Stimulated activated memory B cell treated with anti-CD40 and anti-IgM and Interleukin-4, amounts not matched to agents 10 μg/mL and 1 μg/mL and 100 μg/mL, for 72 hours (primary cell): ENCODE results near the gene TBC1D22B.

ENCODE experiments used
- ATAC-seq: fragments of 150-1000 bp; cut with Tn5 transposase; 2 replicates; pipeline ENCODE4 v1.10.0; 2021
- H3K27ac Mint-ChIP-seq: one replicate; pipeline ENCODE4 v1.8.0; 2022; ENCODE audit warnings: mild to moderate bottlenecking, mixed read lengths
- H3K27me3 Mint-ChIP-seq: one replicate; pipeline ENCODE4 v1.8.0; 2022; ENCODE audit warnings: mixed read lengths
- H3K36me3 Mint-ChIP-seq: one replicate; pipeline ENCODE4 v1.8.0; 2022; ENCODE audit warnings: mixed read lengths
- H3K4me1 Mint-ChIP-seq: one replicate; pipeline ENCODE4 v1.8.0; 2022; ENCODE audit warnings: mixed read lengths
- H3K4me3 Mint-ChIP-seq: one replicate; pipeline ENCODE4 v1.8.0; 2022; ENCODE audit warnings: mild to moderate bottlenecking, moderate library complexity, mixed read lengths
- H3K9me3 Mint-ChIP-seq: one replicate; pipeline ENCODE4 v1.8.0; 2022; ENCODE audit warnings: mixed read lengths

Gene TBC1D22B

GRCh38 chr6:37232430-37233017 is 25.0 kb upstream of the TBC1D22B start:
- Mint-ChIP-seq H3K27ac (no peak overlapping the region), H3K36me3 (no peaks in the 10 kb centered on the region), H3K4me1 (no peaks in the 10 kb centered on the region), H3K9me3 (no peaks in the 10 kb centered on the region), H3K27me3 (no peaks in the 10 kb centered on the region), H3K4me3 (no peak overlapping the region)
- no peak for ATAC-seq

- H3K4me3 Mint-ChIP-seq = no peak overlapping the region
- H3K9me3 Mint-ChIP-seq = no peaks in the 10 kb centered on the region
- H3K36me3 Mint-ChIP-seq = no peaks in the 10 kb centered on the region
- no peaks in the 10 kb centered on the region for H3K27me3 Mint-ChIP-seq
- no peak for ATAC-seq
- H3K4me1 Mint-ChIP-seq = peaks cover 4% of the 10 kb centered on the region
- no peak overlapping the region for H3K27ac Mint-ChIP-seq
These were observed 24.0 kb upstream of the TBC1D22B start for GRCh38 chr6:37233541-37233940.

GRCh38 chr6:37236921-37237320 is 20.7 kb upstream of the TBC1D22B start:
- Mint-ChIP-seq H3K27ac (no peak overlapping the region), H3K4me3 (no peak overlapping the region), H3K9me3 (no peaks in the 10 kb centered on the region)

GRCh38 chr6:37237789-37238188 is 19.8 kb upstream of the TBC1D22B start:
- no peaks in the 10 kb centered on the region for H3K36me3 Mint-ChIP-seq
- peaks cover 16% of the 10 kb centered on the region for H3K4me1 Mint-ChIP-seq
- H3K27me3 Mint-ChIP-seq = no peaks in the 10 kb centered on the region
- no peak for ATAC-seq
- H3K9me3 Mint-ChIP-seq = no peaks in the 10 kb centered on the region
- no peak overlapping the region for H3K4me3 Mint-ChIP-seq
- no peak overlapping the region for H3K27ac Mint-ChIP-seq

More at GRCh38 chr6:37236921-37237320, 20.7 kb upstream of the TBC1D22B start:
- Mint-ChIP-seq H3K27me3 (no peaks in the 10 kb centered on the region), H3K4me1 (peaks cover 16% of the 10 kb centered on the region), H3K36me3 (no peaks in the 10 kb centered on the region)
- no peak for ATAC-seq

- H3K27ac Mint-ChIP-seq = no peak overlapping the region
- peaks cover 16% of the 10 kb centered on the region for H3K4me1 Mint-ChIP-seq
- H3K36me3 Mint-ChIP-seq = no peaks in the 10 kb centered on the region
- no peak overlapping the region for H3K4me3 Mint-ChIP-seq
- ATAC-seq = no peak
- H3K27me3 Mint-ChIP-seq = peaks cover 3% of the 10 kb centered on the region
- H3K9me3 Mint-ChIP-seq = no peaks in the 10 kb centered on the region
These were observed 19.2 kb upstream of the TBC1D22B start for GRCh38 chr6:37238381-37238780.

- no peak overlapping the region for H3K4me3 Mint-ChIP-seq
- no peaks in the 10 kb centered on the region for H3K9me3 Mint-ChIP-seq
- H3K27ac Mint-ChIP-seq = peak overlapping the region; percentile 64
- peaks cover 16% of the 10 kb centered on the region for H3K4me1 Mint-ChIP-seq
- peaks cover 8% of the 10 kb centered on the region for H3K27me3 Mint-ChIP-seq
- no peak for ATAC-seq
- H3K36me3 Mint-ChIP-seq = no peaks in the 10 kb centered on the region
These were observed 18.0 kb upstream of the TBC1D22B start for GRCh38 chr6:37239526-37239925.

DNA sequence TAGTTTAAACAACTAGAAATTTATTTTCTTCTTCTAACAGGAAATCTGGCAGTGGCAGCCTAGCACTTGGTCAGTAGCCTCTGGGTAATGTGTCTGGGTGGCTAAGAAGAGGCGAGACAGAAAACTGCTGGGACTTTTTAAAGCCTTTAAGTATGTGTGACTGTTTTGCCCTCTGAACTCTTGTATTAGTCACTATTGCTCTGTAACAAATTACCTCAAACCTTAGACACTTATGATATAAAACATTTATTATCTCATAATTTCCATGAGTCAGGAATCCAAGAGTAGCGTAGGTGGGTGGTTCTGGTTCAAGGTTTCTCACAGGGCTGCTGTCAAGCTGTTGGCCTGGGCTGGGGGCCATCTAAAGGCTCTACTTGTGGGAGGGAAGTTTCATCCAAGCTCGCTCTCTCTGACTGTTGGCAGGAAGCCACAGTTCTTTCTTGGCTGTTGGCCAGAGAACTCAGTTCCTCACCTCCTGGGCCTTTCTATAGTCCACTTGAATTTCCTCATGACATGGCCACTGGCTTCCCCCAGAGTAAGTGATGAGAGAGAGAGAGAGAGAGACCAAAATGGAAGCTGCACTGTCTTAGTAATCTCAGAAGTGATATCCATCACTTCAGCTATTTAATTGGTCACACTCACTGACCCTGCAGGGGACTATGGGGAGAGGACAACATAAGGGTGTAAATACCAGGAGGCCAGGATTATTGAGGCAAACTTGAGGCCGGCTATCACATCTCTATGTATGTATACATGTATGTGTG is 17.4 kb upstream of the TBC1D22B start:
- H3K4me1 Mint-ChIP-seq = peaks cover 16% of the 10 kb centered on the region

DNA sequence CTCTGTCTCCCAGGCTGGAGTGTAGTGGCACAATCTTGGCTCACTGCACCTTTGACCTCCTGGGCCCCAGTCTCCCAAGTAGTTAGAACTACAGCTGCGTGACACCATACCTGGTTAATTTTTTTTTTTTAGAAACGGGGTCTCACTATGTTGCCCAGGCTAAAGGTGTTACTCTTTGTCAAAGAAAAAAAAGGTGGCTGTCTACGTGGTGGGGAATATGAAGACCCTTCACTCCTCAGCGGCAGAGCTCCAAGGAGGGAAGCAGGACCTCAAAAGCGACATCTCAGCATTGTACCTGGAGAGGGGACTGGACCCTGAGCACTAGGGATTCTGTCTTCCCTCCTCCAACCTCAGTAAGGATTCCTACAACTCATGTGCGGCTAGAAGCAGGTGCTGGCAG is 16.4 kb upstream of the TBC1D22B start:
- ATAC-seq = no peak
- no peaks in the 10 kb centered on the region for H3K36me3 Mint-ChIP-seq
- no peak overlapping the region for H3K27ac Mint-ChIP-seq
- H3K9me3 Mint-ChIP-seq = no peaks in the 10 kb centered on the region
- peaks cover 16% of the 10 kb centered on the region for H3K4me1 Mint-ChIP-seq
- H3K4me3 Mint-ChIP-seq = no peak overlapping the region
- peaks cover 21% of the 10 kb centered on the region for H3K27me3 Mint-ChIP-seq

More for the DNA sequence above, 17.4 kb upstream of the TBC1D22B start:
- Mint-ChIP-seq H3K27me3 (peaks cover 11% of the 10 kb centered on the region), H3K9me3 (no peaks in the 10 kb centered on the region), H3K27ac (peak overlapping the region; percentile 64), H3K36me3 (no peaks in the 10 kb centered on the region), H3K4me3 (no peak overlapping the region)
- ATAC-seq = peak; percentile 90

DNA sequence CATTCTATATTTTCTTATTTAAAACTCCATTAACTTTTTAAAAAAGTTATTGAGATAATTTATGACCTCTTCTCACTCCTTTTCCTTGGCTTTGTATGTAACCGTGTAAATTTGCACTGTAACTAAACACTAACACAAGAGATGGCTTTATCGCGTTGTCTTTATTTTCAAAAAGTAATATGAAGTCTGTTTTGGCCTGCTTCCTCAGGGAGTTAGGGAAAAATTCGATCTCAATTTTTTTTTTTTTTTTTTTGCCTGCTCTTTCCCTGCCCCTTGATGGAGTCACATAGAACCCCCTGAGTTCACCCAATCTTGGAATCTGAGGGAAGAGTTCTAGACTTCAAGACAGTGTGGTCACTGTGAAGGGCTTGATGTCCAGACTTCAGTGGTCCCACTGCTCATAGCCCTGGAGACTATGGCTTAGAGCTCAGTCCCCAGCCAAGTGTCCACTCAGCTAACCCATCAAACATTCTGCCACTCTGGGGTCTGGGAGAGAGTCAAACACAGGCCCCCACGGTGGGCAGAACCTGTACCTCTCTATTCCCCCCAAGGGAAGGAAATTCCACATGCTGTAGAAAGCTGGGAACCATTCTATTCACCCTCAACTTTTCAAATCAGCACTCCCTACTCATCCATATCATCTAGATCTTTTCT is 15.7 kb upstream of the TBC1D22B start:
- no peak overlapping the region for H3K27ac Mint-ChIP-seq
- peaks cover 16% of the 10 kb centered on the region for H3K4me1 Mint-ChIP-seq
- no peaks in the 10 kb centered on the region for H3K9me3 Mint-ChIP-seq
- H3K36me3 Mint-ChIP-seq = no peaks in the 10 kb centered on the region
- H3K4me3 Mint-ChIP-seq = no peak overlapping the region
- ATAC-seq = no peak
- H3K27me3 Mint-ChIP-seq = peaks cover 28% of the 10 kb centered on the region

- Mint-ChIP-seq H3K4me3 (no peak overlapping the region), H3K36me3 (no peaks in the 10 kb centered on the region), H3K27me3 (peaks cover 28% of the 10 kb centered on the region), H3K9me3 (no peaks in the 10 kb centered on the region), H3K4me1 (peaks cover 16% of the 10 kb centered on the region), H3K27ac (no peak overlapping the region)
- ATAC-seq = no peak
These were observed 15.0 kb upstream of the TBC1D22B start for GRCh38 chr6:37242429-37243052.

DNA sequence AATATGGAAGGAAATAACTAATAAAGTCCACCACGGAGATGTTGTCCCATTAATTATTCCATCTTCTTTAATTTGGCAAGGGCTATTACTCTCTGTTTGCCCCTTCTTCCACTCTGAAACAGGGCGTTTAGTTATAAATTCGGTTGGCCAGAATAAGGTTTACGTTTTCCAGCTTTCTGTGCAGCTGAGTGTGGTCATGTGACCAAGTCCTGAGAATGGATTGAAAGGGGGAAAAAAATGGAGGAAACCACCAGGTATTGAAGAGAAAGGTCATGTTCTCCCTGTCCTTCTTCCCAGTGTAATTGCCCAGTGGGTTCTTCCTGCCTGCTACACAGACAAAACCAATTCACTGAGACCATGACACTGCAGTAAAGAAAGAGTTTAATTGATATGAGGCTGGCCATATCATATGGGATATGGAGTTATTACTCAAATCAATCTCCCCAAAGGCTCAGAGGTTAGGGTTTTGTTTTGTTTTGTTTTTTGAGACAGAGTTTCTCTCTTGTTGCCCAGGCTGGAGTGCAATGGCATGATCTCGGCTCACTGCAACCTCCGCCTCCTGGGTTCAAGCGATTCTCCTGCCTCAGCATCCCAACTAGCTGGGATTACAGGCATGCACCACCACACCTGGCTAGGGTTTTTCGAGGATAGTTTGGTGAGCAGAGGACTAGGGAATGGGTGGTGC is 14.3 kb upstream of the TBC1D22B start:
- Mint-ChIP-seq H3K9me3 (no peaks in the 10 kb centered on the region), H3K4me3 (no peak overlapping the region), H3K27me3 (peaks cover 32% of the 10 kb centered on the region), H3K4me1 (peaks cover 14% of the 10 kb centered on the region), H3K36me3 (no peaks in the 10 kb centered on the region), H3K27ac (no peak overlapping the region)
- no peak for ATAC-seq

DNA sequence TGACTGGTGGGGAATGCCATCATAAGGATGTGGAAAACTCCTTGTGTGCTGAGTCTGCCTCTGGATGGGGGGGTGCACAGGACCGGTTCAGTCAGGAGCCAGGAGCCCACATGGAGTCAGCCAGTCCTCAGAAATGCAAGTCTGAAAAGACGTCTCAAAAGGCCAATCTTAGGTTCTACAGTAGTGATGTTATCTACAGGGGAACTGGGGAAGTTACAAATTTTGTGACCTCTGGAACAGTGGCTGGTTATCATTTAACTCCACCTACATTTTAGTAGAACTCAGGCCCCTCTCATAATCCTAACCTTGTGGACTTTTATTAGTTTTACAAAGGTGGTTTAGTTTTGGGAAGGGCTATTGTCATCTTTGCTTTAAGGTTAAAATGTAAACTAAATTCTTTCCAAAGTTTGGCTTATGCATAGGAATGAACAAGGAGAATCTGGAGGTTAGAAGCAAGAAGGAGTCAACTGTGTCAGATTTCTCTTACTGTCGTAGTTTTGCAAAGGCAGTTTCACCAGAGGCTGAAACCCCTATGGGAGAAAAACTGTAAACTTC is 13.7 kb upstream of the TBC1D22B start:
- no peaks in the 10 kb centered on the region for H3K36me3 Mint-ChIP-seq
- H3K4me3 Mint-ChIP-seq = no peak overlapping the region
- no peak overlapping the region for H3K27ac Mint-ChIP-seq
- no peaks in the 10 kb centered on the region for H3K9me3 Mint-ChIP-seq
- no peak for ATAC-seq
- peaks cover 38% of the 10 kb centered on the region for H3K27me3 Mint-ChIP-seq
- H3K4me1 Mint-ChIP-seq = peaks cover 11% of the 10 kb centered on the region

- peaks cover 9% of the 10 kb centered on the region for H3K4me1 Mint-ChIP-seq
- peaks cover 46% of the 10 kb centered on the region for H3K27me3 Mint-ChIP-seq
These were observed 12.9 kb upstream of the TBC1D22B start for GRCh38 chr6:37244430-37245310.

DNA sequence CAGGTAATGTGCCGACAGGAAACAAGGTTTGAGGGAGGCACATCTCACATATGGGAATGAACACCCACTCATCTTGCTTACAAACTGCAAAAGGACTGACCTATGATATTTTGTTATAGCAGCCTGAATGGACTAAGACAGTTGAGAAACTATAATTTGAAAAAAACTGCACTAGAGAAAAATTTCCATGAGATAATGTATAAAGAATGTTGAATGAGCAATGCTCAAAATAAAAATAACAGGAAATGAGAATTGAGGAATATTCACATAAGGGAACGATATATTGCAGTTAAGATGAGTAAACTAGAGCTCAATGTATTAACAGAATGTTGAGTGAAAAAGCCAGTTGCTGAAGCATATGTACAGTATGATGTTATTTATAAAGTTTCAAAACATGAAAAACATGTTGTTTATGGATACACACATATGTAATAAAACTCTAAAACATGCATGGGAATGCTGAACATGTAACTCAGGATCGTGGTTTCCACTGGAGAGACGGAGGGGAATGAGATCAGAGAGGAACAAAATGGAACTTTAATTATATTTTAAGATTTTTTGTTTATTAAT is 6.3 kb upstream of the TBC1D22B start:
- no peaks in the 10 kb centered on the region for H3K9me3 Mint-ChIP-seq

More at GRCh38 chr6:37244430-37245310, 12.9 kb upstream of the TBC1D22B start:
- no peaks in the 10 kb centered on the region for H3K36me3 Mint-ChIP-seq
- no peak overlapping the region for H3K27ac Mint-ChIP-seq
- no peaks in the 10 kb centered on the region for H3K9me3 Mint-ChIP-seq
- no peak overlapping the region for H3K4me3 Mint-ChIP-seq
- ATAC-seq = no peak

More for the DNA sequence above, 6.3 kb upstream of the TBC1D22B start:
- peaks cover 23% of the 10 kb centered on the region for H3K27me3 Mint-ChIP-seq
- no peak overlapping the region for H3K27ac Mint-ChIP-seq
- peaks cover 6% of the 10 kb centered on the region for H3K4me1 Mint-ChIP-seq
- no peak for ATAC-seq
- no peaks in the 10 kb centered on the region for H3K36me3 Mint-ChIP-seq
- no peak overlapping the region for H3K4me3 Mint-ChIP-seq
